Activated T-helper 2 cell treated with anti-CD3 and anti-CD28 coated beads, Interferon-gamma antibody, Interleukin-2, Interleukin-4, amounts not matched to agents 10 μg/mL and 5 μg/mL and 100 μg/mL, durations not matched to agents 14 hours and 24 hours and 36 hours (primary cell): ENCODE data around the gene HSCB. TPM values are rescaled to one million over a fixed set of nuclear protein-coding genes. Genes with fewer than 3 reads are reported as not detected.

Experiments used
- DNase-seq: peaks from one replicate; pipeline ENCODE4 v3.0.0; 2021; ENCODE audit warnings: low spot score
- H3K27ac Mint-ChIP-seq: one replicate; pipeline ENCODE4 v1.8.0; 2021; ENCODE audit warnings: mixed read lengths
- H3K27me3 Mint-ChIP-seq: one replicate; pipeline ENCODE4 v1.8.0; 2021; ENCODE audit warnings: low read depth, mixed read lengths
- H3K36me3 Mint-ChIP-seq: one replicate; pipeline ENCODE4 v1.8.0; 2021; ENCODE audit warnings: low read depth, mixed read lengths
- H3K4me1 Mint-ChIP-seq: one replicate; pipeline ENCODE4 v1.8.0; 2021; ENCODE audit warnings: low read depth, mixed read lengths
- H3K4me3 Mint-ChIP-seq: one replicate; pipeline ENCODE4 v1.8.0; 2021; ENCODE audit warnings: low read depth, mild to moderate bottlenecking, moderate library complexity, mixed read lengths
- H3K9me3 Mint-ChIP-seq: one replicate; pipeline ENCODE4 v1.8.0; 2021; ENCODE audit warnings: mixed read lengths
- intact Hi-C: fragments of 100-400 bp; cut with micrococcal nuclease; formaldehyde crosslinking; loops from one replicate; pipeline ENCODE4 v1.15.1; 2023
- total RNA-seq: library from RNA; stranded (reverse); gene quantifications from 2 replicates; pipeline ENCODE4 v1.2.3, GENCODE V29; 2022

Gene HSCB
- total RNA-seq, 1 donor from 2014 or later: 14.6 TPM

DNA sequence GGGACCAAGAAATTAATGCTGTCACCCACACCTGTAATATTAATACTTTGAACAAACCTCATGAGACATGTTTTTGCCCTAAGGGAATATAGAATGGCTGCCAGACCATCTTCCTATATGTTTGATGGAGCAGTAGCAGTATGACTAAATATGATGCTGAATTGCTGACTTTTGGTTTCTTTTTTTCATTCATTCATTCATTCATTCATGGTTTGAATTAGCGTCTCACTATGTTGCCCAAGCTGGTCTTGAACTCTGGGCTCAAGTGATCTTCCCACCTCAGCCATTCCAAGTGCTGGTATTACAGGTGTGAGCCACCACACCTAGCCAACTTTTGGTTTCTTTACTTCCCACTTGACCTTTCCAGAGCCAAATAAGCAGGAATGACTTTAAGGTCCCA lies 38.5 kb downstream of the HSCB start:
- peaks cover 69% of the 10 kb centered on the region for H3K36me3 Mint-ChIP-seq
- H3K27me3 Mint-ChIP-seq: no peaks in the 10 kb centered on the region
- no peak for DNase-seq
- H3K4me3 Mint-ChIP-seq: no peak overlapping the region
- H3K27ac Mint-ChIP-seq: peak overlapping the region; percentile 17
- no peaks in the 10 kb centered on the region for H3K9me3 Mint-ChIP-seq
- H3K4me1 Mint-ChIP-seq: peaks cover 18% of the 10 kb centered on the region
- intact Hi-C loops: no loop called here

DNA sequence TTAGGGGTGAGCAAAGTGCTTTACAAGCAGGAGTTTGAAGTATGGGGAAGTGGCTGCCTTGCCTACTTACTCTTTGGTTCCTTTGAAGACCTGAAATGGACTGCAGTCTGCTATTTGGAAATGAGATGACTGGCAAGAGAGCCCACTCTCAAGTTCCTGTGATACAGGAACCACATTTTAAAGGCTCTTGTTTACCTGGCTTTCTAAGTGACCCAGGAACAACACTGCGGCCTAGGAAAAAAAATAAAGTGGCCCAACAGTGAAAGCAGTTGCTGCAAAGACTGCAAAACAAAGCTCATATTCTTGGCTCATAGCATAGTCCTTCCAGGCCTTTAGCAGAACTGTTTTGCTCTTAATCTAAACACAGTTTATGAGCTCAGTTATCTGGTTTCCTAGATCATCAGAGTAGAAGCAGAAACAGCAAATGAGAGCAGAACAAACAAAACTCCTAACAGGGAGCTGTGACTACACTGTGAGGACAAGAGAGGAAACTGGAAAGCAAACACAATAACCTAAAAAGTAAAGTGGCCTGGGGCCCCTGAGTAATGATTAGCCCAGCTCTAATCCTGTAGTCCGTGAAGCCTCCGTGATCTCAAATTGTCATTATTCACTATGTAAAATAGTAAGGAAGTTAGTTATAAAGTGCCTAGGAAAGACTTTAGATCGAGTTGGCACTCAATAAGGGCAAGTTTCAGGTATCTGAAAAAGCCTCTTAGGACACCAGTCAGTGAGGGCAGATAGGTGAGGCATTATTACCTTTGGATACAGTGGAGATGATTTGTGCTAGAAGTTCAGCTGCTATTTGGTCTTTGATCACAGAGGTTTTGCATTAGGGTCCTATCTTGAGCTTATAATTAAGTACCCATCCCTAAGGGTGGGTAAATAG lies 42.2 kb downstream of the HSCB start:
- peaks cover 16% of the 10 kb centered on the region for H3K4me1 Mint-ChIP-seq
- H3K36me3 Mint-ChIP-seq: peaks cover 76% of the 10 kb centered on the region
- DNase-seq: no peak
- intact Hi-C loops: no loop called here
- no peaks in the 10 kb centered on the region for H3K9me3 Mint-ChIP-seq
- no peaks in the 10 kb centered on the region for H3K27me3 Mint-ChIP-seq
- no peak overlapping the region for H3K4me3 Mint-ChIP-seq
- no peak overlapping the region for H3K27ac Mint-ChIP-seq

DNA sequence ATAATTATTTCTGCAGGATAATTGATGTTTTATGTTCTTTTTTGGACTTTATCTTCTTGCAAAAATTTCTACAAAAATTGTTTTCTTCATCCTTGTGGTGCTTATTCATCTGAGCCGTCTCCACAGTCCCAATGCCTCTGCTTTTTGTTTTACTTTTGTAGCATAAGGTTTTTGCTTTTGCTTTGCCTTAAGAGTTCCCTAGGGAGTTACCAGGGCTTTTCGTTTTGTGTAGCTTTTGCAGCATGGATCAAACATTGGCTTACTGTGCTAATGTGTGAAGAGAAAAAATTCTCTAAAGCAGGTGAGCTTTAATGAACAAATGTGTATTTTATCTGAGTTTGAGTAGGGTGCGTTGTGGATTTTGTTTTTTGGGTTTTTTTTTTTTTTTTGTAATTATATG lies 46.8 kb downstream of the HSCB start:
- peaks cover 75% of the 10 kb centered on the region for H3K36me3 Mint-ChIP-seq

DNA sequence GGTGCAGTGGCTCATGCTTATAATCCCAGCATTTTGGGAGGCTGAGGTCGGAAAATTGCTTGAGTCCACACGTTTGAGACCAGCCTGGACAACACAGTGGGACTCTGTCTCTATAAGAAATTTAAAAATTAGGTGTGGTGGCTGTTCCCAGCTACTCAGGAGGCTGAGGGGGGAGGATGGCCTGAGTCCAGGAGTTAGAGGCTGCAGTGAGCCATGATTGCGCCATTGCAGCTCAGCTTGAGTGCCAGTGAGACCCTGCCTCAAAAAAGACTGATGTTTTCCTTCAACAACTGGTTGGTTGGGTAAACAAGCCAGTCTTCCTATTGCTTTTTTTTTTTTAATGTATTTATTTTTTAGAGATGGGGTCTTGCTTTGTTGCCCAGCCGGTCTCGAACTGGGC lies 49.3 kb downstream of the HSCB start:
- Mint-ChIP-seq H3K4me3 (no peak overlapping the region), H3K9me3 (no peaks in the 10 kb centered on the region), H3K4me1 (peaks cover 43% of the 10 kb centered on the region), H3K27ac (no peak overlapping the region), H3K36me3 (peaks cover 75% of the 10 kb centered on the region), H3K27me3 (no peaks in the 10 kb centered on the region)
- DNase-seq: no peak
- intact Hi-C loops: no loop called here

More for the DNA sequence above, 46.8 kb downstream of the HSCB start:
- Mint-ChIP-seq H3K9me3 (no peaks in the 10 kb centered on the region), H3K4me1 (peaks cover 23% of the 10 kb centered on the region), H3K4me3 (no peak overlapping the region), H3K27ac (no peak overlapping the region), H3K27me3 (no peaks in the 10 kb centered on the region)
- no peak for DNase-seq
- intact Hi-C loops: no loop called here

DNA sequence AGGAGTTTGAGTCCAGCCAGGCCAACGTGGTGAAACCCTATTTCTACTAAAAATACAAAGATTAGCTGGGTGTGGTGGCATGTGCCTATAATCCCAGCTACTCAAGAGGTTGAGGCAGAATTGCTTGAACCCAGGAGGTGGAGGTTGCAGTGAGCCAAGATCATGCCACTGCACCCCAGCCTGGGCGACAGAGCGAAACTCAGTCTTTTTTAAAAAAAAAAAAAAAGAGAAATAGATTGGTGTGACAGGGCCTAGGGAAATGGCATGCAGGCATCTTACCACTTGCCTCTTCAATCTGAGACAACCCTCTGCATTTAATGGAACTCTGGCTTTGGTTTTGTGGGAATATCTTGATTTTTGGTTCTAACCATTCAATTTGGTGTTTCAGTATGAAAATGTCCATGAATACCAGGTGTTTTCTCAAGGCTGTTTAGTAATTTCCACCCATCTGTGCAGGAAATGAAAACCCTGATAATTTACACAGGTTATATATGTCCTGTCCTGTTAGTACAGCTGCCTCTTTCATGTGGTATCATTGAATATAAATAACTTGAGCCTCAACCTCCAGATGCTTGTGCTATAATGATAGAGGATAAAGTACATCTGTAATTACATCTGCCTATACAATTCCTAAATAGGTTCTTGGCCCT lies 50.1 kb downstream of the HSCB start:
- peaks cover 78% of the 10 kb centered on the region for H3K36me3 Mint-ChIP-seq
- peaks cover 49% of the 10 kb centered on the region for H3K4me1 Mint-ChIP-seq
- no peak overlapping the region for H3K4me3 Mint-ChIP-seq
- H3K27ac Mint-ChIP-seq: peak overlapping the region; percentile 36
- no peaks in the 10 kb centered on the region for H3K9me3 Mint-ChIP-seq
- DNase-seq: no peak
- no peaks in the 10 kb centered on the region for H3K27me3 Mint-ChIP-seq
- intact Hi-C loops: no loop called here

DNA sequence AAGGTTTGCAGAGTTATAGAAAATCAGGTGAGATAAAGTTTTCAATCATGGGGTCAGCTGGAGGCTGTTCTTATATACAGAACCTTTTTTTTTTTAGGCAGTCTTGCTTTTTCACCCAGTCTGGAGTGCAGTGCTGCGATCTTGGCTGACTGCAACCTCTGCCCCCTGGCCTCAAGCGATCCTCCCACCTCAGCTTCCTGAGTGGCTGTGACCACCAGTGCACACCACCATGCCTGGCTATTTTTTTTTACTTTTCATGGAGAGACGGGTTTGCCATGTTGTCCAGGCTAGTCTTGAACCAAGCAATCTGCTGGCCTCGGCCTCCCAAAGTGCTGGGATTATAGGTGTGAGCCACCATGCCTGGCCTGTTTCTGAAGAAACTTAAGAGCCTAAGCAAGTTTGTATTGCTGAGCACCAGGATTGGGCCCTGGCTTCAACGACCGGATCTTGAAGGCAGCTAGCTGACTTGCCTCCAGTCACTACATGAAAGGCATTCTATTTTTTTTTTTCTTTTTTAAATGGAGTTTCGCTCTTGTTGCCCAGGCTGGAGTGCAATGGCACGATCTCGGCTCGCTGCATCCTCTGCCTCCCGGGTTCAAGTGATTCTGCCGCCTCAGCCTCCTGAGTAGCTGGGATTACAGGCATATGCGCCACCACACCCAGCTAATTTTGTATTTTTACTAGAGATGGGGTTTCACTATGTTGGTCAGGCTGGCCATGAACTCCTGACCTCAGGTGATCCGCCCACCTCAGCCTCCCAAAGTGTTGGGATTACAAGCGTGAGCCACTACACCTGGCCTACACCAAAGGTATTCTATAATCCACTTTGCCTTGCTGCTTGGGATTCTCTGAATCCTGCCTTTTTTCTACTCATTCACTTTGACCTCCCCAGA lies 50.9 kb downstream of the HSCB start:
- H3K36me3 Mint-ChIP-seq: peaks cover 79% of the 10 kb centered on the region
- peak overlapping the region; percentile 36 for H3K27ac Mint-ChIP-seq
- DNase-seq: no peak
- H3K27me3 Mint-ChIP-seq: no peaks in the 10 kb centered on the region
- H3K4me1 Mint-ChIP-seq: peaks cover 52% of the 10 kb centered on the region
- no peaks in the 10 kb centered on the region for H3K9me3 Mint-ChIP-seq
- no peak overlapping the region for H3K4me3 Mint-ChIP-seq
- intact Hi-C loops: no loop called here

DNA sequence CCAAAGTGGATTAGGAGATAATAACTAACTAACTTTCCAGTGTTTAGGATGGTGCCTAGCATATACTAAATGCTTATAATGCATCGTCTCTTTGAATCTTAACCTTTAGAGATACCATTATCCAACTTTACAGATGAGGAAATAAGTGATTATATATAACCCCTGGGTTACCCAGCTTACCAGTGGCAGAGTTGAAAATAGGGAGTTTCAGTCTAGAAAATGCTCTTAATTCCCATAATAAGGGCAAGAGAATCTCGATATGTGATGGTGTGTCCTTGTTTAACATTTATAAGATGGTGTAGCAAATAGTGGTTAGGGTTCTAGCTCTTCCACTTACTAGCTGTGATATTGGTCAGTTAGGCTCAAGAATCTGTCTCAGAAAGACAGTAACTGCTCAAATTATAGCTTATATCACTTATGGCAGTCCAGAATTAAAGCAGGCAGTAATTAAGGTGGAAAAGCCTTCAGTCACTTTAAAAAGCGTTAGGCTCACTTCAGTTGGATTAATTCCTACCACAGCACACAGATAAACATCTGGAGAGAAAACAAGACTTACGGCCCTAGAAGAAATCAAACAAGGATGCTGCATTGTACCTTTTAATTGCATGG lies 52.2 kb downstream of the HSCB start:
- Mint-ChIP-seq H3K27ac (no peak overlapping the region), H3K9me3 (no peaks in the 10 kb centered on the region), H3K36me3 (peaks cover 80% of the 10 kb centered on the region), H3K4me1 (peaks cover 56% of the 10 kb centered on the region), H3K27me3 (no peaks in the 10 kb centered on the region), H3K4me3 (no peak overlapping the region)
- intact Hi-C loops: no loop called here
- no peak for DNase-seq

DNA sequence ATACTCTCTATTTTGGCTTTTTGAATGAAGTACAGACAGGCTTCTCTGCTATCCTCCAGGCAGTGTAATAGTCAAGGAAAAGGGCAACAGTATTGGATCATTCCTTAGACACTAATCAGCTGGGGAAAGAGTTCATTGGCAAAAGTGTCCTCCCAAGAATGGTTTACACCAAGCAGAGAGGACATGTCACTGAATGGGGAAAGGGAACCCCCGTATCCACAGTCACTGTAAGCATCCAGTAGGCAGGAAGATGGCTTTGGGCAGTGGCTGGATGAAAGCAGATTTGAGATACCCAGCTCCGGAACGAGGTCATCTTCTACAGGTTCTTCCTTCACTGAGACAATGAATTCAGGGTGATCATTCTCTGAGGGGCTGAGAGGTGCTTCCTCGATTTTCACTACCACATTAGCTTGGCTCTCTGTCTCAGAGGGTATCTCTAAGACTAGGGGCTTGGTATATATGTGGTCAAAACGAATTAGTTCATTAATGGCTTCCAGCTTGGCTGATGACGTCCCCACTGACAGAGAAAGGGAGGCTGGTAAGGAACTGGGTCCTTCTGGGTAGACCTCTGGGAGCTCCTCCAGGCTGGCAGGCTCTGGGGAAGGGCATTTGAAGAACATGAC lies 53.3 kb downstream of the HSCB start:
- Mint-ChIP-seq H3K27me3 (no peaks in the 10 kb centered on the region), H3K9me3 (no peaks in the 10 kb centered on the region), H3K4me1 (peaks cover 55% of the 10 kb centered on the region), H3K36me3 (peaks cover 77% of the 10 kb centered on the region), H3K27ac (no peak overlapping the region), H3K4me3 (peak overlapping the region; percentile 21)
- DNase-seq: no peak
- intact Hi-C loops: loop anchor here (5.0 kb wide), 1 partner anchor 472 kb away; the partner anchor contains the start of genes EWSR1 and RHBDD3

DNA sequence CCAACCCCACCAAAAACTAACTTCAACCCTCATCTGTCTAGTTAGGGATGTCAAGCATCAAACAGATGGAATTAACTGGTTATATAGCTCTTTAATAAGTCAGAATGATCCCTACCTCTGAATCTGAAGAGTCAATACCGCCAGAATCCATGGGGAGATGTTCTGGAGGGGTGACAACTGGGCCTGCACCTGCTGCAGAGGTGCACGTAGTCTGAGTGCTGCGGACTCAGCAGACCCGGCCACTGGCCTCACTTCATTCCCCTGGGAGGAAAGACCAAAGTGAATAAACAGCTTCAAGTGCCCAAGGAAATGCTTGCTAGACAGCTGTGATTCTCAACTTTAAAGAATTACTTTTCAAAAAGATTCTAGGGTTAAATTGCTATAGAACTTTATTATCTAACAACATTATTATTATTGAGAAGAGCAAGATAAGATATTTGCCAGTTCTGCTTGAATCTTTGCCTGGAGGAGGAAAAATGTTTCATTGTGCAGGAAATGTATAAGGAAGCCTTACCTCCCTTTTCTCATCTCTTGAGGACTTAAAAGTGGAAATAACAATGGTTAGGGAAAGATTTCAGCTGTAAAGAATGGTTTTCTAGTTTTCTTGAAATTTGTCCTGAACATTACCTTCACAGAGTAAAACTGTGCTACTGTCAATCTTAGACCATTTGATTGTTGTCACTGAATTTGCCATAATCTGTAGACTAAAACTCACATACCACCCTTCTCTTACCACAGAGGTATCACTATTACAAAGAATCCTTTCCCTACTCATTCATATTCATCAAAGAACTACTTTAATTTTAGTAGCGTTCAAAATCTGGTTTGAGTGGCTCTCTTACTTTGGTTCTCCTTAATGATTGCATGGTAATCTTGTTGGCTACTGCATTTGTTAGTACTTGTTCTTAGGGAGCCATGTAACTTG lies 54.4 kb downstream of the HSCB start:
- H3K27me3 Mint-ChIP-seq: no peaks in the 10 kb centered on the region
- intact Hi-C loops: loop anchor here (5.0 kb wide), 1 partner anchor 471 kb away; the partner anchor contains the start of genes EWSR1 and RHBDD3
- peaks cover 80% of the 10 kb centered on the region for H3K36me3 Mint-ChIP-seq
- H3K27ac Mint-ChIP-seq: peak overlapping the region; percentile 65
- no peak for DNase-seq
- H3K9me3 Mint-ChIP-seq: no peaks in the 10 kb centered on the region
- peaks cover 52% of the 10 kb centered on the region for H3K4me1 Mint-ChIP-seq
- peak overlapping the region; percentile 67 for H3K4me3 Mint-ChIP-seq

DNA sequence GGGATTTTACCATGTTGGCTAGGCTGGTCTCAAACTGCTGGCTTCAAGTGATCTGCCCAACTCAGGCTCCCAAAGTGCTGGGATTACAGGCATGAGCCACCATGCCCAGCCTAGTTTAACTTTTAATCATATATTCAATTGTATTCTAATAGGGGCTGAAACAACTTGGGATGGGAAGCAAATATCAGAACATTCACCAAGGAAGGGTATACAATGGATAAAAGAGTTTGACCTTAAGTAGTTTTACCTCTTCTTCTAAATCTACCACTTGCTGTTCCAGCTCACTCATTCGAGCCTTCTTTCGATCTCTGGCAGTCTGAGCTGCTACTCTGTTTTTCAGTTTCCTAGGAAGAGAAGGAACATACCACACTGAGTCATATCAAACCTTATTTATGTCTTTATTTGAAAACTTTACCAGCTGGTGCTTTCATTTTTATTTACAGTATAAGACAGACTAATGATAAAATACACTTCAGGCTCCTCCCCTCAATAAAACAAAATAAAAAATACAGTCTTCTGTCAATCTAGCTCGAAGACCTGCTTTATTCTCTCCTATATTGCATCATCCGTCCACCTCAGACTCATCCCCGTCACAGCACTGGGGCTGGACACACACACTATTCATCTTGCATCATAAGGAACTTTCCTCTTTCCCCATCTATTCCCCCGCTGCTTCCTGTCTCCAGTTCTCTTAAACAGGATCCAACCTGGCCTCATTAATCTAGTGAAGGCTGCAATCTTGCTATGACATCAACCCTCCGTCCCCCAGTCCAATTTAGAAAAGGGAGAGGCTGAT lies 57.2 kb downstream of the HSCB start:
- intact Hi-C loops: loop anchor here (1.0 to 5.0 kb wide), 5 partner anchors 12 to 468 kb away; partner anchors contain the start of genes CHEK2, EWSR1 and RHBDD3
- Mint-ChIP-seq H3K9me3 (no peaks in the 10 kb centered on the region), H3K36me3 (peaks cover 73% of the 10 kb centered on the region)

More for the DNA sequence above, 57.2 kb downstream of the HSCB start:
- peaks cover 49% of the 10 kb centered on the region for H3K4me1 Mint-ChIP-seq
- peak overlapping the region; percentile 97 for H3K27ac Mint-ChIP-seq
- H3K27me3 Mint-ChIP-seq: no peaks in the 10 kb centered on the region
- DNase-seq: no peak
- peak overlapping the region; percentile 99 for H3K4me3 Mint-ChIP-seq
